GM12874 (cell line): Measurements from ENCODE around the gene APOOL.

ENCODE experiments used
- CTCF ChIP-seq: IDR thresholded peaks from 2 replicates; pipeline ENCODE4 v1.5.1; 2011; ENCODE audit warnings: low read depth, mild to moderate bottlenecking, control low read depth, low read length, moderate library complexity; ENCODE audit not compliant: insufficient read depth

The APOOL gene

GRCh38 chrX:85107407-85107806 is 103.7 kb downstream of the APOOL start:
- TF ChIP-seq CTCF, result no peak

DNA sequence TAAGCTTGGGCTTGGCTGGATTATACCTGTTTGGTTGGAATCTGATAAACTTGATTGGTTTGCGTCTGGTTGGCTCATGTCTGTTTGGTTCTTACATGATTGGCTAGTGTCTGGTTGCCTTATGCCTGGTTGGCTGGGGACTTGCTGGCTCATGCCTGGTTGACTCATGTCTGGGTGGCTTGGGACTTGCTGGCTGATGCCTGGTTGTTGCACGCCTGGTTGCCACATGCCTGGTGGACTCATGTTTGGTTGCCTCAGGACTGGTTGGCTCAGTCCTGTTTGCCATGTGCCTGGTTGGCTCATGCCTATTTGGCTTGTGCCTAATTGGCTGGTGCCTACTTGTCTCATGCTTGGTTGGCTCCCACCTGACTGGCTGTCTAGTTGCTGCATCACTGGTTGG is 104.5 kb downstream of the APOOL start:
- no peak for TF ChIP-seq CTCF

- TF ChIP-seq CTCF, result no peak
Measured at GRCh38 chrX:85109235-85109634, 105.6 kb downstream of the APOOL start.

GRCh38 chrX:85111347-85111746 is 107.7 kb downstream of the APOOL start:
- TF ChIP-seq CTCF, result peak; percentile 32; the same call in 1 of the 2 replicates

DNA sequence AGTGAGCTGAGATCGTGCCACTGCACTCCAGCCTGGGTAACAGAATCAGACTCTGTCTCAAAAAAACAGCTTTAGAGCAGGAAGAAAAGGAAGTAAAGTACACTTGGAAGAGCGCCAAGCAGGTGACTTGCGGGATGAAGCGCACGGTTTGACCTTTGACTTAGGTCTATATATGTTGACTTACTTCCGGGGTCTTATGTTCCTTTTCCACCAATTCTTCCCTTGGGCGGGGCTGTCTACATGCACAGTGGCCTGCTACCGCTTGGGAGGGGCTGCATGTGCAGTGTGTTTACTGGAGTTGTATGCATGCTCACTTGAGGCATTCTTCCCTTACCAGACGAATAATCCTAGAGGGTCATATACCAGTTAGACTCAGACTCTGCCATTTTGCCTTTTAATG is 108.6 kb downstream of the APOOL start:
- no peak for TF ChIP-seq CTCF

DNA sequence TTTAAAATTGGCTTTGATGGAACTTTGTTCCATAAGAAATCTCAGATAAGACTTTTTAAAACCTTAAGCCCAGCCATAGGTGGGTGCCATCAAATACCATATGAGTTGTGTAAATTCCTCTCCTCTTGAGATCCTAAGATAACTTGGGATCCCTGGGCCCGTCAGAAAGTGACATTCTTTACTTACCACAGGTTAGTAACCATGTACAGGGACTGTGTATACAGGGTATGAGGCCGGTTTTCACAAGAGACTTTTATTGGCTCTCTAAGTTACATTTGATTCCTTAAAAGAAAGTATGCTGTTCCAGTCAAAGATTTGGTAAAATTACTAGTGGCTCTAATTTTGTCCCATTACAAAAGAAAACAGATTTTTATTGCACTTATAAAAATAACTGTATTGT is 110.1 kb downstream of the APOOL start:
- no peak for TF ChIP-seq CTCF

- TF ChIP-seq CTCF, result no peak
Measured at GRCh38 chrX:85114171-85114570, 110.5 kb downstream of the APOOL start.

DNA sequence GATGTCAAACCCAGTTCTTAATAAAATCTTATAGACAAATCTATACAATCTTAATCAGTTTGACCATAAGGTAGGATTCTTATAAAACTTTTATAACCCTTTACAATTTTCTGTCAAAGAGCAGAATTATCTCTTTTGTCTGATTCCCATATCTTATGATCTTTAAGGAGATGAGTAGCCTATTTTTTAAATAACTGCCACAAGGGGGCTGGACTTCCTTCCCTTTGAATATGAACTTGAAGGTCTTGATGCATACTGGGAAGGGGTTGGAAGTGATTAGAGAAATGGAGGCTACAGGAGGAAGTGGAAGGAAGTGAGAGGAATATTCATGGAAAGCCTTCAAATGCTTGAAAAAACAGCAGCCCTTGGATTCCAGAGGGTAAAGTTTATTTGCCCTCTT is 111.1 kb downstream of the APOOL start:
- TF ChIP-seq CTCF, result no peak
